Measurements from ENCODE around the gene SCP2. TPM values are rescaled to one million over a fixed set of nuclear protein-coding genes. Genes with fewer than 3 reads are reported as not detected.

The SCP2 gene
- total RNA-seq, 5 donors from 2014 or later (not counting 1 experiment from before 2014, with no cell fraction given) = 46.5 to 63.9 (median 51.8) TPM

- peaks cover 5 to 19% (median 11%) of the 10 kb centered on the region in 3 donors for H3K4me1 Mint-ChIP-seq
- Histone ChIP-seq H3K27ac (ENCODE audit: low read length) (no peak overlapping the region), H3K27me3 (replicated peaks in 1 of 2; ENCODE audit: control insufficient read depth in 2 of 2, extremely low read depth in 1 of 2, insufficient read depth in 2 of 2, low read length in 1 of 2) (peaks cover 3 to 46% of the 10 kb centered on the region in 2 experiments), H3K4me3 (ENCODE audit: control insufficient read depth in 1 of 2, extremely low read depth in 1 of 2, low read length in 1 of 2) (peak overlapping the region; percentile 33 to 49), H3K36me3 (ENCODE audit: control insufficient read depth in 2 of 2, extremely low read depth in 1 of 2, insufficient read depth in 1 of 2, low read length in 1 of 2) (no peaks in the 10 kb centered on the region), H3K4me1 (ENCODE audit: control insufficient read depth in 1 of 2, extremely low read depth in 1 of 2, insufficient read depth in 2 of 2, low read length in 2 of 2) (peaks cover 0 to 20% of the 10 kb centered on the region in 2 experiments), H3K9me3 (no peaks in the 10 kb centered on the region)
- WGBS (ENCODE audit: insufficient coverage) = 12% methylated on average over 47 of the region's 61 CpGs
- H3K27ac Mint-ChIP-seq = no peak overlapping the region
- CTCF ChIA-PET = no interaction called here
- ATAC-seq (replicated peaks in 1 of 4) = peak in 2 of 4 experiments; percentile 13 to 26
- DNase-seq = no peak
- H3K4me3 Mint-ChIP-seq = peak overlapping the region in 2 of 3 donors; percentile 60 to 68
- no peaks in the 10 kb centered on the region for H3K36me3 Mint-ChIP-seq
- peaks cover 29 to 51% of the 10 kb centered on the region in 2 donors for H3K27me3 Mint-ChIP-seq
- POLR2A ChIA-PET = no interaction called here
- no peaks in the 10 kb centered on the region for H3K9me3 Mint-ChIP-seq
These were observed 135.9 kb downstream of the SCP2 start for GRCh38 chr1:53062708-53063591.

- H3K27me3 Mint-ChIP-seq = peaks cover 29 to 51% of the 10 kb centered on the region in 2 donors
- H3K4me3 Mint-ChIP-seq = peak overlapping the region in 2 of 3 donors; percentile 9 to 68
- H3K27me3 ChIP-seq (replicated peaks in 1 of 2; ENCODE audit: control insufficient read depth in 2 of 2, extremely low read depth in 1 of 2, insufficient read depth in 2 of 2, low read length in 1 of 2) = peaks cover 3 to 46% of the 10 kb centered on the region in 2 experiments
- WGBS (ENCODE audit: insufficient coverage) = 83% methylated on average over 9 of the region's 9 CpGs
- H3K9me3 ChIP-seq = no peaks in the 10 kb centered on the region
- no peak for DNase-seq
- no peak overlapping the region for H3K4me3 ChIP-seq (ENCODE audit: control insufficient read depth in 1 of 2, extremely low read depth in 1 of 2, low read length in 1 of 2)
- H3K36me3 Mint-ChIP-seq = no peaks in the 10 kb centered on the region
- no peak overlapping the region for H3K27ac Mint-ChIP-seq
- ATAC-seq (replicated peaks in 1 of 4) = no peak
- H3K9me3 Mint-ChIP-seq = no peaks in the 10 kb centered on the region
- peaks cover 5 to 19% (median 11%) of the 10 kb centered on the region in 3 donors for H3K4me1 Mint-ChIP-seq
- no peaks in the 10 kb centered on the region for H3K36me3 ChIP-seq (ENCODE audit: control insufficient read depth in 2 of 2, extremely low read depth in 1 of 2, insufficient read depth in 1 of 2, low read length in 1 of 2)
- H3K4me1 ChIP-seq (ENCODE audit: control insufficient read depth in 1 of 2, extremely low read depth in 1 of 2, insufficient read depth in 2 of 2, low read length in 2 of 2) = peaks cover 0 to 20% of the 10 kb centered on the region in 2 experiments
- no peak overlapping the region for H3K27ac ChIP-seq (ENCODE audit: low read length)
- POLR2A ChIA-PET = no interaction called here
- CTCF ChIA-PET = no interaction called here
These were observed 136.9 kb downstream of the SCP2 start for GRCh38 chr1:53063744-53064515.

- Mint-ChIP-seq H3K9me3 (no peaks in the 10 kb centered on the region), H3K27ac (no peak overlapping the region), H3K27me3 (peaks cover 29 to 39% of the 10 kb centered on the region in 2 donors), H3K36me3 (no peaks in the 10 kb centered on the region), H3K4me3 (no peak overlapping the region), H3K4me1 (peaks cover 5 to 19% (median 11%) of the 10 kb centered on the region in 3 donors)
- ChIA-PET POLR2A (interaction anchor here in 1 of 2 donors (0.7 kb wide), 1 partner anchor 11 kb away, joined by 10 read pairs; no protein-coding TSS in a partner anchor), CTCF (no interaction called here)
- Histone ChIP-seq H3K36me3 (ENCODE audit: control insufficient read depth in 2 of 2, extremely low read depth in 1 of 2, insufficient read depth in 1 of 2, low read length in 1 of 2) (no peaks in the 10 kb centered on the region), H3K4me3 (ENCODE audit: control insufficient read depth in 1 of 2, extremely low read depth in 1 of 2, low read length in 1 of 2) (no peak overlapping the region), H3K4me1 (ENCODE audit: control insufficient read depth in 1 of 2, extremely low read depth in 1 of 2, insufficient read depth in 2 of 2, low read length in 2 of 2) (peaks cover 0 to 20% of the 10 kb centered on the region in 2 experiments), H3K27me3 (replicated peaks in 1 of 2; ENCODE audit: control insufficient read depth in 2 of 2, extremely low read depth in 1 of 2, insufficient read depth in 2 of 2, low read length in 1 of 2) (peaks cover 3 to 48% of the 10 kb centered on the region in 2 experiments), H3K27ac (ENCODE audit: low read length) (no peak overlapping the region), H3K9me3 (no peaks in the 10 kb centered on the region)
- ATAC-seq (replicated peaks in 1 of 4) (no peak), DNase-seq (no peak)
- WGBS (ENCODE audit: insufficient coverage) = 91% methylated on average over 5 of the region's 7 CpGs
These were observed 138.3 kb downstream of the SCP2 start for GRCh38 chr1:53065391-53065790.

- Histone ChIP-seq H3K9me3 (no peaks in the 10 kb centered on the region), H3K36me3 (ENCODE audit: control insufficient read depth in 2 of 2, extremely low read depth in 1 of 2, insufficient read depth in 1 of 2, low read length in 1 of 2) (no peaks in the 10 kb centered on the region), H3K4me3 (ENCODE audit: control insufficient read depth in 1 of 2, extremely low read depth in 1 of 2, low read length in 1 of 2) (no peak overlapping the region), H3K27me3 (replicated peaks in 1 of 2; ENCODE audit: control insufficient read depth in 2 of 2, extremely low read depth in 1 of 2, insufficient read depth in 2 of 2, low read length in 1 of 2) (peaks cover 3 to 40% of the 10 kb centered on the region in 2 experiments), H3K4me1 (ENCODE audit: control insufficient read depth in 1 of 2, extremely low read depth in 1 of 2, insufficient read depth in 2 of 2, low read length in 2 of 2) (peaks cover 0 to 18% of the 10 kb centered on the region in 2 experiments), H3K27ac (ENCODE audit: low read length) (no peak overlapping the region)
- 73% methylated on average over 5 of the region's 6 CpGs for WGBS (ENCODE audit: insufficient coverage)
- Mint-ChIP-seq H3K4me1 (peaks cover 5 to 14% (median 11%) of the 10 kb centered on the region in 3 donors), H3K27ac (no peak overlapping the region), H3K36me3 (no peaks in the 10 kb centered on the region), H3K27me3 (peaks cover 20 to 31% of the 10 kb centered on the region in 2 donors), H3K9me3 (no peaks in the 10 kb centered on the region), H3K4me3 (no peak overlapping the region)
- ATAC-seq (replicated peaks in 1 of 4) (no peak), DNase-seq (no peak)
- POLR2A ChIA-PET = no interaction called here
- CTCF ChIA-PET = no interaction called here
These were observed 139.4 kb downstream of the SCP2 start for GRCh38 chr1:53066488-53066887.

- H3K27me3 Mint-ChIP-seq = peaks cover 20 to 29% of the 10 kb centered on the region in 2 donors
- POLR2A ChIA-PET = interaction anchor here (0.7 kb wide), 2 partner anchors 63 to 671 kb away, joined by 5 to 11 read pairs; no protein-coding TSS in a partner anchor
These were observed 140.0 kb downstream of the SCP2 start for GRCh38 chr1:53066891-53067738.

More at GRCh38 chr1:53066891-53067738, 140.0 kb downstream of the SCP2 start:
- 87% methylated on average over 7 of the region's 13 CpGs for WGBS (ENCODE audit: insufficient coverage)
- H3K27ac Mint-ChIP-seq = no peak overlapping the region
- Histone ChIP-seq H3K27me3 (replicated peaks in 1 of 2; ENCODE audit: control insufficient read depth in 2 of 2, extremely low read depth in 1 of 2, insufficient read depth in 2 of 2, low read length in 1 of 2) (peaks cover 3 to 35% of the 10 kb centered on the region in 2 experiments), H3K4me1 (ENCODE audit: control insufficient read depth in 1 of 2, extremely low read depth in 1 of 2, insufficient read depth in 2 of 2, low read length in 2 of 2) (peaks cover 0 to 13% of the 10 kb centered on the region in 2 experiments), H3K9me3 (no peaks in the 10 kb centered on the region), H3K27ac (ENCODE audit: low read length) (no peak overlapping the region), H3K36me3 (ENCODE audit: control insufficient read depth in 2 of 2, extremely low read depth in 1 of 2, insufficient read depth in 1 of 2, low read length in 1 of 2) (no peaks in the 10 kb centered on the region), H3K4me3 (ENCODE audit: control insufficient read depth in 1 of 2, extremely low read depth in 1 of 2, low read length in 1 of 2) (no peak overlapping the region)
- peaks cover 5 to 12% (median 11%) of the 10 kb centered on the region in 3 donors for H3K4me1 Mint-ChIP-seq
- no peaks in the 10 kb centered on the region for H3K36me3 Mint-ChIP-seq
- DNase-seq (peak in 1 of 35 experiments; percentile 9), ATAC-seq (replicated peaks in 1 of 4) (no peak)
- H3K9me3 Mint-ChIP-seq = no peaks in the 10 kb centered on the region
- CTCF ChIA-PET = no interaction called here
- no peak overlapping the region for H3K4me3 Mint-ChIP-seq
